HepG2 (cell line): Measurements from ENCODE around the gene PSD4. TPM values are rescaled to one million over a fixed set of nuclear protein-coding genes. Genes with fewer than 3 reads are reported as not detected.

ENCODE experiments used
- ARNTL ChIP-seq: sonication (generic); formaldehyde crosslinking; IDR thresholded peaks from 2 replicates; pipeline ENCODE4 v1.4.0; 2020; ENCODE audit warnings: mild to moderate bottlenecking, missing genetic modification reagents
- BRCA1 ChIP-seq: sonication (generic); formaldehyde crosslinking; IDR thresholded peaks from 2 replicates; pipeline ENCODE4 v1.4.0; 2020; ENCODE audit warnings: missing genetic modification reagents
- E2F1 ChIP-seq: sonication (generic); formaldehyde crosslinking; IDR thresholded peaks from 2 replicates; pipeline ENCODE4 v1.5.0; 2020; ENCODE audit warnings: missing genetic modification reagents
- HIVEP1 ChIP-seq: sonication (generic); formaldehyde crosslinking; IDR thresholded peaks from 2 replicates; pipeline ENCODE4 v1.4.0; 2020; ENCODE audit warnings: mild to moderate bottlenecking, missing genetic modification reagents
- HMG20B ChIP-seq: conservative IDR thresholded peaks from 2 replicates; pipeline ENCODE4 v1.6.1; 2016; ENCODE audit warnings: missing genetic modification reagents, missing compliant biosample characterization
- HNF4G ChIP-seq, 2 experiments: sonication (generic) in 1 of 2; formaldehyde crosslinking in 1 of 2; IDR thresholded peaks; 2 replicates each; pipeline versions ENCODE4 v1.4.0 to v1.6.1; 2011 to 2020; ENCODE audit warnings: borderline replicate concordance in 2 of 2, low read depth in 2 of 2, mild to moderate bottlenecking in 2 of 2, low read length in 1 of 2, missing genetic modification reagents in 1 of 2, moderate library complexity in 1 of 2
- HNRNPLL ChIP-seq: fragments of 200-400 bp; formaldehyde crosslinking; IDR thresholded peaks from 2 replicates; pipeline ENCODE4 v1.6.1; 2017; ENCODE audit warnings: mild to moderate bottlenecking, low read depth, low read length; ENCODE audit not compliant: poor library complexity, severe bottlenecking
- MAFK ChIP-seq, 2 experiments: IDR thresholded peaks in 1 of 2; conservative IDR thresholded peaks in 1 of 2; 2 replicates each; pipeline ENCODE4 v1.6.1; 2011; ENCODE audit warnings: improper control_type of control experiment in 2 of 2, low read length in 2 of 2
- RELA ChIP-seq: sonication (generic); formaldehyde crosslinking; IDR thresholded peaks from 2 replicates; pipeline ENCODE4 v1.4.0; 2020; ENCODE audit warnings: missing genetic modification reagents
- REXO4 ChIP-seq: sonication (generic); formaldehyde crosslinking; IDR thresholded peaks from 2 replicates; pipeline ENCODE4 v1.8.0; 2022; ENCODE audit warnings: missing genetic modification reagents, mild to moderate bottlenecking, borderline replicate concordance
- RNF2 ChIP-seq: fragments of 450-650 bp; conservative IDR thresholded peaks from 2 replicates; pipeline ENCODE4 v1.6.1; 2016; ENCODE audit warnings: low read depth
- SNAI1 ChIP-seq: sonication (generic); formaldehyde crosslinking; IDR thresholded peaks from 2 replicates; pipeline ENCODE4 v1.5.0; 2020; ENCODE audit warnings: mild to moderate bottlenecking, missing genetic modification reagents, borderline replicate concordance
- SP2 ChIP-seq: sonication (generic); formaldehyde crosslinking; IDR thresholded peaks from 2 replicates; pipeline ENCODE4 v1.5.1; 2020; ENCODE audit warnings: mild to moderate bottlenecking, missing genetic modification reagents
- TCF7L2 ChIP-seq: IDR thresholded peaks from 2 replicates; pipeline ENCODE4 v1.6.1; 2011; ENCODE audit warnings: mild to moderate bottlenecking, low read depth, low read length, moderate library complexity
- TEAD2 ChIP-seq: sonication (generic); formaldehyde crosslinking; IDR thresholded peaks from 2 replicates; pipeline ENCODE4 v1.9.0; 2021; ENCODE audit warnings: missing genetic modification reagents
- ZHX1 ChIP-seq: sonication (generic); formaldehyde crosslinking; IDR thresholded peaks from 2 replicates; pipeline ENCODE4 v1.8.1; 2022; ENCODE audit warnings: low read depth, mild to moderate bottlenecking, missing genetic modification reagents
- ZKSCAN8 ChIP-seq: IDR thresholded peaks from 2 replicates; pipeline ENCODE4 v1.6.1; 2016; ENCODE audit warnings: borderline replicate concordance, missing genetic modification reagents, missing compliant biosample characterization
- ZNF414 ChIP-seq: sonication (generic); formaldehyde crosslinking; IDR thresholded peaks from 2 replicates; pipeline ENCODE4 v1.5.0; 2020; ENCODE audit warnings: missing genetic modification reagents
- ZNF556 ChIP-seq: sonication (generic); formaldehyde crosslinking; IDR thresholded peaks from 2 replicates; pipeline ENCODE4 v1.4.0; 2020; ENCODE audit warnings: mild to moderate bottlenecking, missing genetic modification reagents, borderline replicate concordance
- ZNF557 ChIP-seq: sonication (generic); formaldehyde crosslinking; IDR thresholded peaks from 2 replicates; pipeline ENCODE4 v1.4.0; 2020; ENCODE audit warnings: missing genetic modification reagents
- ZNF703 ChIP-seq: sonication (generic); formaldehyde crosslinking; IDR thresholded peaks from 2 replicates; pipeline ENCODE4 v1.5.1; 2020; ENCODE audit warnings: missing genetic modification reagents, mild to moderate bottlenecking, moderate library complexity, borderline replicate concordance
- ZNF720 ChIP-seq: sonication (generic); formaldehyde crosslinking; IDR thresholded peaks from 2 replicates; pipeline ENCODE4 v1.4.0; 2020; ENCODE audit warnings: missing genetic modification reagents
- ZNF777 ChIP-seq: sonication (generic); formaldehyde crosslinking; IDR thresholded peaks from 2 replicates; pipeline ENCODE4 v1.4.0; 2020; ENCODE audit warnings: missing genetic modification reagents
- ZSCAN9 ChIP-seq: IDR thresholded peaks from 2 replicates; pipeline ENCODE4 v1.6.1; 2016; ENCODE audit warnings: borderline replicate concordance
- polyA plus RNA-seq, 8 experiments: library from polyadenylated mRNA; depleted of rRNA in 3 of 8; stranded (reverse) in 7 of 8; unstranded in 1 of 8; fragments of >200 nt; fragmentation: Illumina TruSeq in 4 of 8; extraction: Trizol in 4 of 8; gene quantifications; 2 replicates each; pipeline versions ENCODE4 v1.2.1 to v1.2.3, GENCODE V29; 2011 to 2016; ENCODE audit warnings: low read depth in 4 of 8, missing spikeins in 1 of 8, mixed read lengths in 1 of 8; ENCODE audit not compliant: insufficient read depth in 1 of 8
- total RNA-seq, 5 experiments: library from RNA; depleted of rRNA; stranded (reverse); fragments of >200 nt; fragmentation: Illumina TruSeq; extraction: Trizol; gene quantifications; 2 replicates each; pipeline ENCODE4 v1.2.3, GENCODE V29; 2016; ENCODE audit warnings: low read depth in 1 of 5

Gene PSD4
- total and polyA plus RNA-seq, 2 of the 13 experiments (the other 11 are each of a cell fraction or from before 2014, with no cell fraction given): 5.8 to 9.4 TPM

- TF ChIP-seq ZHX1 (CRISPR knock-in tag) (no peak), SNAI1 (CRISPR knock-in tag) (0 out of 2 replicates have a peak, but pooled peaks have one; percentile 42), SP2 (CRISPR knock-in tag) (no peak), ZNF720 (CRISPR knock-in tag) (no peak), REXO4 (no peak), TCF7L2 (no peak), E2F1 (CRISPR knock-in tag) (no peak), TEAD2 (CRISPR knock-in tag) (no peak), ZNF414 (CRISPR knock-in tag) (0 out of 2 replicates have a peak, but pooled peaks have one; percentile 65), HMG20B (CRISPR knock-in tag) (no peak), RNF2 (no peak), ZNF556 (CRISPR knock-in tag) (peak; percentile 38; the same call in 1 of the 2 replicates), HNF4G (IDR thresholded peaks at IDR 0.05; ENCODE audit: borderline replicate concordance, low read depth, low read length) (0 out of 2 replicates have a peak, but pooled peaks have one; percentile 47), HNF4G (CRISPR knock-in tag; IDR thresholded peaks at IDR 0.05; ENCODE audit: borderline replicate concordance, low read depth) (no peak), ARNTL (no peak), ZNF777 (no peak), HIVEP1 (CRISPR knock-in tag) (no peak), BRCA1 (no peak), ZNF557 (CRISPR knock-in tag) (peak; percentile 61; the same call in 1 of the 2 replicates), ZSCAN9 (no peak), ZKSCAN8 (CRISPR knock-in tag) (peak; percentile 28; the same call in 1 of the 2 replicates), ZNF703 (CRISPR knock-in tag) (no peak), RELA (CRISPR knock-in tag) (no peak), HNRNPLL (no peak), MAFK (conservative IDR thresholded peaks at IDR 0.05 in 1 of 2, IDR thresholded peaks at IDR 0.05 in 1 of 2; ENCODE audit: low read length in 2 of 2) (no peak)
Measured at GRCh38 chr2:113219889-113220641, 46.3 kb downstream of the PSD4 start (continued).
